Measurements from ENCODE around the gene VSTM2L. TPM values are rescaled to one million over a fixed set of nuclear protein-coding genes. Genes with fewer than 3 reads are reported as not detected.

The VSTM2L gene
- total RNA-seq, 1 donor from 2014 or later = 39.6 TPM

DNA sequence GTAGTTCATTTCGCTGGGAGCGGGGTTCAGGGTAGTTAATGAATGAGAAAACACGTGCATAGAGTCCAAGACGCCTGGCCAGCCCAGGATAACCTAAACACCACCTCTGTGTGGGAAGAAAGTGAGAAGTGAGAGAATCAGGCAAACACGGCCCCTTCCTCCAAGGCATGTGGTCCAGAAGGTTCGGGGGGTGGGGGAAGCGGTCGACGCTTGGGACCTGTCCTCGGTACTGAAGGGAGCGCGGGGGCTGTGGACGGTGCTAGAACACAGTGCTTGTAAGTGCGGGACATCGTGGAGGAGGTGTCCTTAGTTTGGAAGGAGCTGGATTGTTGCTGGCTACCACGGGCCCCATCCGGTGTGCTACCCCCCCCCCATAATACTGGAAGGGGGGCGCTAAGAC, 1.7 kb upstream of the VSTM2L start:
- DNase-seq = no peak

DNA sequence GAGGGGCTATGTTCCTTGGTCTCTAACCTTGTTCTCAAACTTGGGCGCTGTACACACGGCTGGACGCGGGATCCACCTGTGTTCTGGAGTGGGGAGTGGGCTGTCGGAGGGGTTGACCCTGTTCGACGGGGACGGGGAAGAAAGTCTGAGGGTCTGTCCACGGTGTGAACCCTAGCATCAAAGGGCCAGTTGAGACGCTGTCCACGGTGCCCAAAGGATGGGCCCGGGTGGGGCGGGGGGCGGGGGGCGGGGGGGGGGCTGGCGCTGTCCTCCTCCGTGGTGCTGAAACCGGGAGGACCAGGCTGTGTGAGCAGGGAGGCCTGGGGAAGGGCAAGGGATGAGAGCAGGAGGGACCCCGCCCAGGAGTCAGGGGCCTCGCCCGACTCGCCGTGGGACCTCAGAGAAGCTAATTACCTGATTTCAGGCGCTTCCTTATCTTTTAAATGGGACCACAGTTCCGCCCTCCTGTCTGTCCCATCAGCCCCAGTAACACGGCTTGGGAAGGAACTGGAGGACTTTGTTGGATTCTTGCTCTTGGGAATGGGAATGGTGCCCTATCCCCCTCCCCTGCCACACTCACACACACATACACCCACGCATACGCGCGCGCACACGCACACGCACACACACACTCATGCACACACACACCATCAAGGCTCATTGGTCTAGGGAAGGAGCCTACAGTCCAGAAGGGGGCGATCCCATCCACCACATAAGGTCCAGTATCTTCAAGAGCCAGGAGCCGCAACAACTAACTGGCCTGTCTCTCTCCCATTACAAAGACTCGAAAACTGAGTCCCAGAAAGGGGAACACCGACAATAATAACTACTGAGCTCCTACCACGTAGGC, 1.0 kb upstream of the VSTM2L start:
- no peak for DNase-seq

DNA sequence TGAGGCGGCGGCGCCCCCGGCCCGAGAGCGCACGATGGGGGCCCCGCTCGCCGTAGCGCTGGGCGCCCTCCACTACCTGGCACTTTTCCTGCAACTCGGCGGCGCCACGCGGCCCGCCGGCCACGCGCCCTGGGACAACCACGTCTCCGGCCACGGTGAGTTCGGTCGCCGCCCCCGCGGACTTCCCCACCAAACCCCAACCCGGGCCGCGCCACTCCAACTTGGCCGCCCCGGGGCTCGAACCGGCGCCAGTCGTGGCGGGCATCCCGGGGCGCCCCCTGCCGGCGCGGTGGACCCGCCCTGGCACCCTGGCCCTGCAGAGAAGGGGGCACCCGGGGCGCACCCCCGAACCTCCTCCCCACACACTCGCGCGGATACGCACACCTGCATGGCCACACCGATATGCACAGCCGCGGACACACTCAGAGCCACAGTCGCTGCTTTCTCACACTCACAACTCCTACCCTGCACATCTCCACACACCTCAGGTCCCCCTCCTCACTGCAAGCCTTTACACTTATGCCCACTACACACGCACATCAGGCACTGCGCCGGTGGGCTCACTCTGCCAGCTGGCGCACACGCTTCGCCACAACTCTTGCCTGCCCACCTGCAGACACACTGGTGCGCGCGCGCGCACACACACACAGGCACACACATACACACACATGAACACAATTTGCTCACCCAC, 535 bp downstream of the VSTM2L start:
- DNase-seq = no peak

DNA sequence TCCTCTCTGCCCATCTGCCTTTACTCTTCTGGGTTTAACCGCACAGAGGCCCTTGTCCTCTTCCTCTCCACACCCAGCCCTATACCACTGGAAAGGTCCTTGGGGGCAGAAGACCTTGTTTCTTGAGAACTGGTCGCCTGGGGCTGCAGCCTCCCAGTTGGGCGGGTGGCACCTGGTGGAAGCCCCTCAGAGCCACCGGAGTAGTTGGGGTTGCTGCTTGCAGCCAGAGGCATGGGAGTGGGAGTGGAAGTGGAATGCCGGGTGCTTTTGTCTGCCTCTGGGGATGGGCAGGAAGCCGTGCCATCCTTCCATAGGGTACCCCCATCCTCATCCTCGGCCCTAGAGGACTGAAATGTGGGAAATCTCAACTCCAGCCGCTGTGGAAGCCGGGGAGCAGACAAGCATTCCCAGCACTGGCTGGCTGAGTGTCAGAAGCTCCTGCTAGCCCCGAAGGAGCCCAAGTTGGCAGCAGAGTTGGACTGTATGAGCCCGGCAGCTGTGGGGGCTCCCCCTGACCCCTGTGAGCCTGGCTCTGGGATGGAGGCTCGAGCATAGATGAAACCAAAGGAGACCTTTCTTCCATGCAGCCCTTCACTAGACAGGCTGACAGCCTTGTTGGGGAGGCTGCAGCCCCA, 1.2 kb downstream of the VSTM2L start:
- no peak for DNase-seq

DNA sequence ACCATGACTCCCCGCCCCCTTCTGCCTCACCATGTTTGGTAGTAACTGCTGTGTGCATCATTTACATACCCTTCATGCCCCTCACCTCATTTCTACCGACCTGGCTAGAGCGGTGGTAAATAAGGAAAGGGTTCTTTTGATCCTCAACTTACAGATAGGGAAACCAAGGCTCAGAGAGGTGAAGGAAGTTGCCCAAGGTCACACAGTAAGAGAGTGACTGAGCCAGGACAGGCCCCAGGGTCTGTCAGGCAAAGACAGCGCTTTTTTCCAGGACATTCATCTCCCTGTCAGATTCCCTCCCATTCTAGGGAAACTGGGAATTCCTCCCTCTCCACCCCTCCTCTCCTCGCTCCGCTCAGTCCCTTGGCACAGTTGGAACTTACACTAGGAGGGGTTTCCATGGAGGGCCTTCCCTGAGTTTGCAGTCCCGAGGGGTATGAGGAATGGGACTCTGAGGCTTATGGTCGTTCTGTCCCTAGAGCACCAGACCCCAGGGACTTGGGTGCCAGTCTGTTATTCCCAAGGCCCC, 2.0 kb downstream of the VSTM2L start:
- DNase-seq = no peak

DNA sequence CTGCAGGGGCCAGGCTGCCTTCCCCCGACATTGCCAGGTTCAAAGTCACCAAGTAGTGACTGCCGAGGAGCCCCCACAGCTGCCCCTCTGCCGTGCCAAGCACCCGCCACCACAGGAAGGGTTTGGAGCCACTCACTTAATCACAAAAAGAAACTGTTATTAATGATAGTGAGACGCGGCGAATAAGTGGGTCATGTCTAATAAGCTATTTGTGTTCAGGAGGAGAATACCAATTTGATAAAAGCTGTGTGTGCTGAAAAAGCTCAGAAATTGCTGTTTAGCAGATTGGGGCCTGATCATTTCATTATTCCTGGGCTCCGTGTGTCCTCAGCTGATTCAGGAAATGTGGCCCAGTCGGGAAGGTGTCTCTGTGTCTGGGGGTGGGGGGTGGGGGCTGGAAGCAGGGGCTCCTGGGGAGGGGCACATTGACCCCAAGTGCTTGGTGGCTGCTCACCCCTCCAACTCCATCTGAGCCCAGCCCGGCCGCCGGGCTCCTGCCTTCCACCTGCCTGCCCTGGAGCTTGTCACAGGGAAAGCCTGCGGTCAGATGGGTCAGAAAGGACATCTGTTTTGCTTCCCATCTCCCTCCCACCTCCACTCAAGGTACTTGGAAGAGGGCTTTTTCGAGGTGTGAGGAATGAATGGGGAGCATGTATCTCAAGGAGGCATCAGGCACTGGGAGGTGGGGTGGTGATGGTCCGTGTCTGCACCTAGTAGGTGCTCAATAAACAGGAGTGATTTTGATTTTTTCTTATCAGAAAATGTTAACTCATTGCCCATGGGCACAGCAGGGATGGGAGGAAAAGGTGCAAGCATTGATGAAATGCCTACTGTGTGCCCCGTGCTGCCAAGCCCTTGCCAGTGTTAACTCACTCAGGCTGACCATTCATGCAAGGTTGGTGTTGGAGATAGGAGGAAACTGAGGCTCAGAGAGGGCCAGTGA, 3.0 kb downstream of the VSTM2L start:
- no peak for DNase-seq

DNA sequence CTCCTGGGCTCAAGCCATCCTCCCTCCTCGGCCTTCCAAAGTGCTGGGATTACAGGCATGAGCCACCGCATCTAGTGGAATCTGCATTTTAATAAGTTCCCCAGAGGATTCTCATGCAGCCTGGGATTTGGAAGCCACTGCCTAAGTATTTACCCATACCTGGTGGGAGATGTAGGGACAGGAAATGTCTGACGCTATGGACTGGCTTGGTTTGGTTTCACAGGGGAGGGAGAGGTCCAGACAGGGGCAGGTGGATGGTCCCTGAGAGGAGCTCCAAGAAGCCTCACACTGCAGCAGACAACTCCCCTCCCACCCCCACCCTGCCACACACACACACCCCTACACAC, 4.4 kb downstream of the VSTM2L start:
- DNase-seq = no peak

DNA sequence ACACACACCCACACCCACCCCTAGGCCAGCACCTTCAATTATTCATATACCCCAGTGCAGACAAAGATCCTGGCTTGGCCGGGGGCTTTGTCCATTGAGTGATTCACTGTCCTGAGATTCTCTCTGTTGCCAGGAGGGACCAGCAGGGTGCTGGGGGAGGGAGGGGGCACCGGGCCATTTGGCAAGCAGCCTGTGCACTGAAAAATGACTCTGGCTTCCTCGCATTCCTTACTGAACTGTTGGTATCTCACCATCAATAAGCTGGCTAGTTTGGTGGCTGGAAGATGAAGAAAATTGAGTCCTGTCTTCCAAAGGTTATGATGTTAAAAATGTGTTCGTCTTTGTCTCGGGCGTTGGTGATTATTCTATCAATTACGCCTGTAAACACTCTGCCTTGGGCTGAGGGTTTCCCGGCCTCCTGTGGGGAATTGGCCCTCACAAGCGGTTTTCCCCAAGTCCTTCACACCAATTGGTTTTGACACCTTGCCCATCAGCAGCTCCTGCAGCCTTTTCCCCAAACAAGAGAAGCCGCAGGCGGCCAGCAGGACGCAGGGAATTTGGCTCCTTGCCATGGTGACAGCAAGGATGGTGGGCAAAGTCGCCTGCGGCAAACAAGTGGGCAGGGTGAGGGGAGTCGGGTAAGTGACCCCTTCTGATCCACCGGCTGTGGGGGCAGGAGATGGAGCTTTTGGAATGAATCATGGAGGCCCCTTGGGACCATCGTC, 4.9 kb downstream of the VSTM2L start:
- no peak for DNase-seq

DNA sequence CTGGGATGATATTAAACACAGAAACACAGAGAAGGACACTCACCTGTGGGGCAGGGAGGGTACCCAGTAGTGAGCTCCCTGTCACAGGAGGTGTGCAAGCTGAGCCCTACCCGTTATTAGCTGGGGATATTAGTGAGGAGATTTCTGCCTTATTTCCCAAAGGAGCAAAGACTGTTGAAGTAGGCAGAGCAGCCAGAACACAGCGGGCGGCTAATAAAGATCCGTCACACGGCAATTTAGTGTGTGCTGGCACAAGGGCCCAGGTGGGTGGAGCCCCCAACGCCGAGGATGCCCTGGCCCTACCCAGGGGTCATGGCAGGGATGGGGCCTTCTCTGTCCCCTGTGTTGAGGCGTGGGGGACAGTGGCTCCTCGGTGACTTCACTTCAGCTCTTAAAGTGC, 8.3 kb downstream of the VSTM2L start:
- DNase-seq = no peak

DNA sequence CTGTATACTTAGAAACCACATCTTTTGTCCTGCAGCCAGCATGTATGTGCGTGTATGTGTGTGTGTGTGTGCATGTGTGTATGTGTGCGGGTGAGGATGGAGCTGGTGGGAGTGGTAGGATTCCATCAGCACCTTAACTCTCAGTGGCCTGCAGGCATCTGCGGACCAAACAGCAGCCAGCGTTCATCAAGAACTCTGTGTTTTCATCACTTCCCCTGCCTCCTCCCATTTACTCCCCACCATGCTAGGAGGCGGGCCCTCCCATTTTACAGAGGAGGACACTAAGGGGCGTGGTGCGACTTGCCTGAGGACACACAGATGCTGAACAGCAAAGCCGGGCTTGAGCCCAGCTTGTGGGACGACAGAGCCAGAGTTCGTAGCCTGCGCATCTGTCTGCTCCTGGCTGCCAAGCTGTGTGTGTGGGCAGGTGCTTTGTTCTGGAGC, 8.9 kb downstream of the VSTM2L start:
- DNase-seq = peak; percentile 63

DNA sequence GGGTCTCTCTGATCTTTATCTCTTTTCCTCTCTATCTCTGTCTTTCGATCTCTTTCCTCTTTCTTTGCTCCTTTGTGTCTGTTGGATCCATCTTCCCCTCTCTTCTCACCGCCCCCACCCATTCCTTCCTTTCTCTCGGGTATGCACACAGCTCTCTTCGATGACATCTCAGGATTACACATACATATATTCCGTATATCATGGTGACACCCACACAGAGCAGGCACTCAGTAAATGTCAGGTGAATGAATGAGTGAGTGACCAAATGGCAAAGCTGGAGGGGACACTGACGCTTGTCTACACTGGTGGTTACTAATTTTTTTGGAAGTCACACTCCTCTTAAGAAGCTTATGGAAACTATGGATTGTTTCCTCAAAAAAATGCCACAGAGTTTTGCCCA, 9.9 kb downstream of the VSTM2L start:
- DNase-seq = no peak

DNA sequence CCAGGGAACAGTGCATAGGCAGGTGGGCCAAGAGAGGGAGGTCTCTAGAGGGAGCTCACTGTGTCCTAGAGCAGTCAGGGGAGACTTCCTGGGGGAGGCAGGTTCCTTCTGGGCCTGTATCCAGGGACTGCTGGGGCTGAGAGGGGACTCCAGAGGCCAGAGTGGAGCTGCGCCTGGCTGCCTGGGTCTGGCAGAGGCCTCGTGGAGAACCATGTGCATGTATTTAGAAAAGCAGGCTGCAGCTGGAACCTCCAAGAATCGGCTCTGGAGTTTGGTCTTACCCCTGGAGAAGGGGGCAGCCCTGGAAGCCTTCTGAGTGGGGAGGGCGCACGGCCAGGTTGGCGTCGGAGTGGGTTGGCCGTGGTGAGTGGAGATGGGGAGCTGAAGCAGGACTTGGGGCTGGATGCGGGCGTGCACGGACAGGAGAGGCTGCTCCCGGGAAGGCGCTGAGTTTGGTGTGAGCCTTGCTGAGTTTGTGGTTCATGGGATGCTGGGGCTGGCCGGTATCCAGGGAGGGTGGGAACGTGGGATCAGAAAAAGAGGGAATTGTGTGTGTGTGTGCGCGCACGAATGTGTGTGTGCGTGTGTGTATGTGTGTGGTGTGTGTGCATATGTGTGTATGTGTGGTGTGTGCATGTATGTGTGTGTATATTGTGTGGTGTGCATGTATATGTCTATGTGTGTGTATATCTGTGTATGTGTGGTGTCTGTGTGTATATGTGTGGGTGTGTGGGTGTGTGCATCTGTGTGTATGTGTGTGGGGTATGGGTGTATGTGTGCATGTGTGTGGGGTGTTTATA, 10.8 kb downstream of the VSTM2L start:
- DNase-seq = no peak

DNA sequence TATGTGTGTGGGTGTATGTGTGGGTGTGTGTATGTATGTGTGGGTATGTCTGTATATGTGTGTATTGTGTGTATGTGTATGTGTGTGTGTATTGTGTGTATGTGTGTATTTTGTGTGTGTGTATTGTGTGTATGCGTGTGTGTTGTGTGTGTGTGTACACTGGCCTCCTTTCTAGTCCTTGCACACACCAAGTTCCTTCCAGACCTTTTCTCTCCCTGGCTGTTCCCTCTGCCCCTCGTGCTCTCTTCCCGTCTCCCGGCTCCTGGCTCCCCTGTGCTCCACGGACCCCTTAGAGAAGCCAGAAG, 11.4 kb downstream of the VSTM2L start:
- DNase-seq = no peak

DNA sequence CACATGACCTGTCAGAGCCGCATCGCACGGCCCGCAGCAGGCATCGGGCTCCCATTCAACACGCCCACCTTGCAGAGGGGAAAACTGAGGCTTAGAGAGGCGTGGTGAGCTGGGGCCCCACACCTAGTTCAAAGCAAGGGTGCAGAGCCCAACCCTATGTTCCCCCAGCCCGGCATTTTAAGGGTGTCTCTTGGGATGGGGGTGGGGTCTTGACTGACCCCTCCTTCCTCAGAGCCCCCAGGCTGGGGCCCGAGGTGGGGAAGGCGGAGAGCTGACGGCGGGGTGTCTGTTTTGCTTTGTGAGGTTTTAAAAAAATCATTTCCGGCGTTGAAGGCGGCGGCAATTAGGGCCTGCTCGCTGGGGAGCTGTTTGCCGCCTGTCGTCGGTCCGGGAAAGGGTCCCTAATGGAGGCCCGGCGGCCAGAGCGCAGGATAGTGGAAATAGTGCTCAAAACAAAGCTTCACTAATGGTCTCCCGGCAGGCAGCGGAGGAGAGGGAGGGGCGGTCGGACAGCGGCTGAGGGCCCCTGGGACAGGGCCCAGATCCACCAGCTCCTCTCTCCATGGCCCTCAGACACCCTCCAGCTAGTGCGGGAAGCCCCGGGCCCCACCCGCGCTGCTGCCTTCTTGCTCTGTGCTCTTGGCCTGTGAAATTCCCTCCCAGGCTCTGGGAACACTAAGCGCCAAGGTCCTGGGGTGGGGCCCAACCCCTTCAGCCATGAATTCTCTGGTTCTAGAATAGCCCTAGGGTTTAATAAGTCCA, 11.9 kb downstream of the VSTM2L start:
- DNase-seq = no peak

DNA sequence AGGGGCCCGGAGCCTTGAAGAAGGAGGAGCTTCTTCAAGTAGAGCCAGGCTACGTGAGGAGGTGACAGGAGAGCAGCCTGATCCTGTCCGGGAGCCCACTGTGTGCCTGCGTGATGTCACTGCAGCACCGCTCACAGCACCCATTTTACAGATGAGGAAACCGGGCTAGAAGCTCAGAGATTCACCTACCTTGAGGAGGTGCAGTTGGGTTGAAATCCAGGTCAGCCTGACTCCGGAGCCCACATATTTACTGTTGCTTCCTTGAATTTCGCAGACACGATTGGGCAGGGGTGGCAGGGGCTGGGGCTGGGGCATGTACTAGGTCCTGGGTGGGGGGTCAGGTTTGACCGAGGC, 12.5 kb downstream of the VSTM2L start:
- no peak for DNase-seq

DNA sequence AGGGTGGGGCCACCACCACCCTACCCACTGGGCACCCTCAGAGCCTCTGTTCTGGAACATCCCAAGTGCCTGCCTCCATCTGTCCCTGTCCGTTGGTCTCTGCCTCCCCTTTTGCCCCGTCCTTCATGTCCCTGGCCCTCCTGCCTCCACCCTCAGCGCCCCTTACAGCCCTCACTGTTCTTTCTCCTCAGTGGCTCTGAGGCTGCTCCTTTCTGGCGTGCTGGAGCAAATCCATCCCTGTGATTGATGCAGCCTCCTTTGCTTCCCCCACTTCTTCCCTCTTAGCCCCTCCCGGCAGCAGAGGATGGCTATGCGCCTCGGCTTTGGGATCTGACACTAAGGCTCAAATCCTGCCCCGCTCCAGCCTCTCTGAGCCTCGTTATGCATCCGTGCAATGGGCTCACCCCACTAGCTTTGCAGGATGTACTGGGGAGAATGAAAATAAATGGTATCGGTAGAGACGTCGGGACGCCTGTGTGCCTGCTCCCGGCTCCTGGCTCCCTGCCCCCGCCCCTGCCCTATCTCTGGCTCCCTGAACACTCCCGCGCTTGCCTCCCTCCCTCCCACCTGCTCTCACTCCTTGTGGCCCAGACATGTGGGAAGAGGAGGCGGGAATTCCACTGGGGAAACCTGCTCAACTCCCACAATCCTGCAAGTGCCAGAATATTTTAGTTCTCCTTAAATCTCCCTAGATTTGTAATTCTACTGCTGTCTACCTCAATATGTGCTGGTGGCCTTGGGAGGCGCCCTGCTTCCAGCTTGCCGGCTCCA, 13.1 kb downstream of the VSTM2L start:
- peak; percentile 50 for DNase-seq

DNA sequence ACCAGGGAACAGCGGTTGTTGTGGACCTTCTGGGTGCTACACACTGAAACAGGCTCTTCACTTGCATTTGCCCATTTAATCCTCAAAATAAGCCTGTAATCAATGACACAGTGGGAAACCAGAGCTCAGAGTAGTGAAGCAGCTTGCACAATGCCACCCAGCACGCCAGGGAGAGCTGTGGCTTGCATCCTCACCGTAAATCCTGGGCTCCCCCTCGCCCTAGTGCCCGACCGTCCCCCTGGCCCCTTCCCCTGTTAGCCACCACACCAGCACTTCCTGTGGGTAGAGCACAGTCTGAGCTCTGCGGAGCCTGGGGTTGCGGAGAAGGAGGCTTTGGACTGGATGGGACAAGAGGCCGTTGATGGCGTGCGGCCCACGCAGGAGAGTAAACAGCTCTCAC, 14.5 kb downstream of the VSTM2L start:
- no peak for DNase-seq

DNA sequence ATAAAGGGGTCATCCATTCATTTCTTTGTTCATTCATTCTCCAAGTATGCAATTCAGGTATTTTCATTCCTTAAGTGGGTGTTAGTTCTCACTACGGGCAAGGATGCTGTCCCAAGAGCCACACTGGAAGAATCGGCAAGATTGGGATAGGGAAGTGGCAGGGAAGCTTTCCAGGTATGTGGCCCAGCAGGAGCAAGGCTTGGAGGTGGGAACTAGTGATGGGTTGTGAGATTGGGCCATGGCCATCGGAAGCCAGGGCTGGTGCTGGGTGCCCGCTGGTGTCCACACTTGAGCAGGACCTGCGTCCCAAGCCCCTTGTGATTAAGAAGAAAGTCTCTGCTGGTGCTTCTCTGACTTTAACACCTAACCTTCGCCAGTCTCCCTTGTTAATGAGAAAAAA, 15.1 kb downstream of the VSTM2L start:
- DNase-seq = no peak

DNA sequence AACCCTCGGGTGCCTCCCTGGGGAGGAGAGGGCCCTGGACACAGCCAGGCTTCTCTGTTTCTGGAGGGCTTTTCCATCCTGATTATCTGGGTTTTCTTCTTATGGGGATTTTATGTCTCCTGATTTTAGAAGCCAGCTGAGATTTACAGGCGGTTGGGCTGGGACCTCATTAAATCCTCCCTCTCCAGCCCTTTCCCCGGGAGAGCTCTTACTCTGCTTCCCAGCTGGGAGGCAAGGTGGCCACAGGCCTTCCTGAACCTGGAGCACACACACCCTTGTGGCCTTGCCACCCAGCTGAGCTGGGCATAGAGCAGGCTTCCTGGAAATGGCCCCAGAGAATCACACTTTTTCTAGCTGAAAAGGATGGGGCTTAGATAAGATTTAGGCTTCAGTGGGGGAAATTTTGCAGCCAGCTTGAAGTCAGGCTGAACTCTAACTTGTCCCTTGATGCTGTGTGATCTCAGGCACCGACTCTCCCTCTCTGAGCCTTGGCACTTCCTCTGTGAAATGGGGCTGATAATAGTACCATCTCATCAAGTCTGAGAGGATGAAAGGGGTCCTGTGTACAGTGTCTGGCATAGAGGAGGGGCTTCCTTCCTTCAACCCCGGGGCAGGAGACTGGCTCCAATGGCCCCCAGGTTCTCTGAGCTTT, 16.6 kb downstream of the VSTM2L start:
- no peak for DNase-seq
